BLaER1 treated with 17β-estradiol and CSF1 and Interleukin-3, amounts not matched to agents 10 nM and 100 nM (cell line): ENCODE data around the gene LDAF1.
"Not testable (repeated sequence)": the region's sequence is repeated elsewhere in the genome, so short reads cannot be mapped to it uniquely, and the experiment has no call there.

Source experiments
- H3K27ac ChIP-seq, 11 experiments: shearing (Covaris generic); formaldehyde crosslinking; 2 replicates each; pipeline ENCODE4 v1.8.1; 2022
- H3K27me3 ChIP-seq, 11 experiments: shearing (Covaris generic); formaldehyde crosslinking; 2 replicates each; pipeline ENCODE4 v1.8.1; 2022
- H3K36me3 ChIP-seq, 11 experiments: shearing (Covaris generic); formaldehyde crosslinking; 2 replicates each; pipeline ENCODE4 v1.8.1; 2022
- H3K4me1 ChIP-seq, 10 experiments: shearing (Covaris generic); formaldehyde crosslinking; 2 replicates each; pipeline ENCODE4 v1.8.1; 2022
- H3K4me2 ChIP-seq, 11 experiments: shearing (Covaris generic); formaldehyde crosslinking; 2 replicates each; pipeline ENCODE4 v1.8.1; 2022
- H3K4me3 ChIP-seq, 10 experiments: shearing (Covaris generic); formaldehyde crosslinking; 2 replicates each; pipeline ENCODE4 v1.8.1; 2022
- H3K9ac ChIP-seq, 11 experiments: shearing (Covaris generic); formaldehyde crosslinking; 2 replicates each; pipeline ENCODE4 v1.8.1; 2022
- H3K9me3 ChIP-seq, 11 experiments: shearing (Covaris generic); formaldehyde crosslinking; replicated peaks in 1 of 11; 2 replicates each; pipeline ENCODE4 v1.8.1; 2022
- H4K20me1 ChIP-seq, 11 experiments: shearing (Covaris generic); formaldehyde crosslinking; 2 replicates each; pipeline ENCODE4 v1.8.1; 2022
- Cebpa-rat ChIP-seq, 11 experiments: shearing (Covaris generic); IDR thresholded peaks; 2 replicates each; pipeline ENCODE4 v1.8.1; 2022

Gene LDAF1

GRCh38 chr16:21195330-21195729 lies 36.9 kb downstream of the LDAF1 start:
- peak overlapping the region in 6 of 11 experiments; percentile 10 to 75 (median 60); a peak in 11 of 22 replicates for H3K27ac ChIP-seq
- not testable (repeated sequence) for H4K20me1 ChIP-seq, H3K27me3 ChIP-seq, H3K36me3 ChIP-seq, H3K4me3 ChIP-seq
- peaks cover 26 to 51% (median 44%) of the 10 kb centered on the region in 10 experiments for H3K4me1 ChIP-seq
- peaks cover 8 to 17% (median 11%) of the 10 kb centered on the region in 11 experiments; a peak in 20 of 22 replicates for H3K9me3 ChIP-seq
- peak in 5 of 11 experiments; percentile 33 to 87 (median 49); a peak in 8 of 22 replicates for TF ChIP-seq Cebpa-rat (IDR thresholded peaks at IDR 0.05)
- peak overlapping the region; percentile 59 to 84 (median 74) for H3K4me2 ChIP-seq
- peak overlapping the region in 2 of 11 experiments; percentile 25 to 40; a peak in 3 of 22 replicates for H3K9ac ChIP-seq

- Histone ChIP-seq H3K4me3 (no peak overlapping the region), H3K9me3 (peaks cover 0 to 7% (median under 1%) of the 10 kb centered on the region in 11 experiments; a peak in 9 of 22 replicates), H4K20me1 (no peaks in the 10 kb centered on the region), H3K27ac (no peak overlapping the region), H3K4me2 (peak overlapping the region; percentile 14 to 84 (median 53)), H3K4me1 (peaks cover 26 to 51% (median 44%) of the 10 kb centered on the region in 10 experiments), H3K9ac (no peak overlapping the region), H3K27me3 (no peaks in the 10 kb centered on the region), H3K36me3 (no peaks in the 10 kb centered on the region)
- no peak for TF ChIP-seq Cebpa-rat (IDR thresholded peaks at IDR 0.05)
Measured at GRCh38 chr16:21197112-21197511, 38.6 kb downstream of the LDAF1 start.

DNA sequence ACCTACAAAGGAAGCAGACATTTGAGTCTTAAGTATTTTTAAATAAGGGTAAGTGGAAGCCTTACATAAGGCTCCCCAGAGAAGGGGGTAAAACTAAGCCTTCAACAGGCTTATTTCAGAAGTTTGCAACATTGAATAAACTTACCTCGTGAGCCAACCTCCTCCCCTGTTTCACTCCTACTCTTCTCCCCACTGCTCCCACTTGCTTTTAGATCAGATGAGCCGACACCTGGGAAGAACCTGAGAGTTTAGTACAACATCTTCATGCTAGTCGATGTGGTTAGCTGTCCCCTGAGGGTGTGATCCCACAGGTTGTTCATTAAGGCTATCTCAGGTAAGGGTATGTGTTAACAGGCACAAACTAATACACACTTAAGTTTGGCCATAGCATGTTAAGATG lies 39.1 kb downstream of the LDAF1 start:
- H4K20me1 ChIP-seq = no peaks in the 10 kb centered on the region
- H3K27me3 ChIP-seq = no peaks in the 10 kb centered on the region
- H3K9ac ChIP-seq = no peak overlapping the region
- H3K4me1 ChIP-seq = peaks cover 26 to 51% (median 44%) of the 10 kb centered on the region in 10 experiments
- H3K9me3 ChIP-seq = peaks cover 0 to 6% (median 0%) of the 10 kb centered on the region in 11 experiments; a peak in 1 of 22 replicates
- no peak for TF ChIP-seq Cebpa-rat (IDR thresholded peaks at IDR 0.05)
- H3K27ac ChIP-seq = no peak overlapping the region
- H3K4me2 ChIP-seq = peak overlapping the region; percentile 14 to 84 (median 53)
- no peak overlapping the region for H3K4me3 ChIP-seq
- H3K36me3 ChIP-seq = no peaks in the 10 kb centered on the region

GRCh38 chr16:21199607-21200218 lies 41.2 kb downstream of the LDAF1 start:
- H4K20me1 ChIP-seq = no peaks in the 10 kb centered on the region
- H3K4me3 ChIP-seq = no peak overlapping the region
- peaks cover 18 to 31% (median 29%) of the 10 kb centered on the region in 10 experiments for H3K4me1 ChIP-seq
- H3K9ac ChIP-seq = no peak overlapping the region
- H3K27me3 ChIP-seq = no peaks in the 10 kb centered on the region
- TF ChIP-seq Cebpa-rat (IDR thresholded peaks at IDR 0.05) = no peak
- no peak overlapping the region for H3K27ac ChIP-seq
- H3K36me3 ChIP-seq = no peaks in the 10 kb centered on the region
- peaks cover 0 to 6% (median 0%) of the 10 kb centered on the region in 11 experiments; a peak in 1 of 22 replicates for H3K9me3 ChIP-seq
- no peak overlapping the region for H3K4me2 ChIP-seq

DNA sequence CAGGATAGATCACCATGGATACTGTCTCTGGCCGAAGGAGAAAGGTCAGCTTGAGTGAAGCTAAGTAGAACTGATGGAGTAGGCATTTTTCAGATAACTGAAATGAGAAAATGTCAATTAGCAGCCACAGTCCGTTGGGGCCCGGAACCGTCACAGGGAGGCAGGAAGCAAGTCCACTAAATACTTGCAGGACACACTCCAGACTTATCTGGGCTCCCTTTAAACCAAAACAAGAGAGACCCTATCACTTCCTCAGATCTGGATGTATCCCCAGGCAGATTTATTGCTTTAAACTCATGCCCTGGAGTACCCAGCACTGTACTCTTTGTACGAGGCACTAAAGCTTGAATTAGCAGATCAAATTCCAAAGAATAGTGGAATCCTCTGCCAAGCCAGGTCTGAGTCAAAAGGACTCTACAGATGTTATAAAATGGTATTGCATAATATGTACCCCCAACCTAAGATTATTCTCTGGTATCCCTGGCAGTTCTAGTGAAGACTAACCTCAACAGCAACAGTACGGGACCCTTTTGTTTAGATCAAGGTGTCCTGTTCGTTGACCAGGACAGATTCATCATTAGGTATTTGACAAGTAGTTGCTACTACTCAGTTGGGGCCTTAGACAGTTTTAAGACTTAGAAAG lies 44.8 kb downstream of the LDAF1 start:
- Histone ChIP-seq H3K4me1 (no peaks in the 10 kb centered on the region), H3K4me2 (no peak overlapping the region), H3K9ac (no peak overlapping the region), H3K36me3 (no peaks in the 10 kb centered on the region), H3K27ac (no peak overlapping the region), H3K27me3 (no peaks in the 10 kb centered on the region), H3K4me3 (no peak overlapping the region), H3K9me3 (peaks cover 0 to 6% (median 0%) of the 10 kb centered on the region in 11 experiments; a peak in 2 of 22 replicates), H4K20me1 (no peaks in the 10 kb centered on the region)
- TF ChIP-seq Cebpa-rat (IDR thresholded peaks at IDR 0.05) = 0 out of 22 replicates have a peak, but pooled peaks of 1 of the 11 experiments have one; percentile 41

DNA sequence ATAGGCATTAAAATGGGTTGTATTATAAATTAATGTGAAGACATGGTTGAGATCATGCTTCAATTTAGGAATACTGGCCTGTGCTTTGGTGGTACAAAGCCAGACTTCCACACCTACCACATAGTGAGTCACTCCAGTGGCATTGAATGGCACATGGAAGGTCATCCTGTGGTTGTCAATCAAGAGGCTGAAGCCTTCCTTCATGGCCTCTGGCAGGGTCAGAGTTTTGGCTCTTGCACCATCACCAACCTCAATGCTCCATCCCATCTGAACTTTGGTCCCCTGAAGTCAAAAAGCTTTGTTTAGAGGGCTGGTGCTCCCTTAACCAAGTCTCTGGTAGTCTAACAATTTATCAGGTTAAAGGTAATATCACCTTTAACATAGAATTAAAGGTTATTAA lies 46.8 kb downstream of the LDAF1 start:
- Histone ChIP-seq H3K27me3 (no peaks in the 10 kb centered on the region), H3K9me3 (no peaks in the 10 kb centered on the region; a peak in 1 of 22 replicates), H4K20me1 (no peaks in the 10 kb centered on the region), H3K36me3 (no peaks in the 10 kb centered on the region), H3K27ac (no peak overlapping the region), H3K4me1 (no peaks in the 10 kb centered on the region), H3K9ac (no peak overlapping the region), H3K4me3 (no peak overlapping the region), H3K4me2 (no peak overlapping the region)
- TF ChIP-seq Cebpa-rat (IDR thresholded peaks at IDR 0.05) = no peak

DNA sequence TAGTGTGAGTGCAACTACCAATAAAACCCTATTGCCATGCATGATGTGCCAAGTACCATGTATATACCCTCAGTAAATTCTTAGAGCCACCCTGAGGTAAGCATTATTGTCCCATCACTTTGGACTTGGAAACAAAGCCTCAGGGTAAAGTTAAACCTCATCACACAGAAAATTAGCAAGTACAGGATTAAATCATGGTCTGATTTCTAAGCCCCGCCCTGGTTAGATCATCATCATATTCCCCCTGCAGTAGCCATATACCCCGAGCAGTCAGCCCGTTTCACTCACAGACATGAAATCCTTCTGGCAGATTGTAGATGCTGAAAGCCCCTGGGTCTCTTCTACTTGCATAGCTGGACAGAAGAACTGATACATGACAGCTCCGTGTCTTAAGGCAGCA lies 48.1 kb downstream of the LDAF1 start:
- Histone ChIP-seq H4K20me1 (no peaks in the 10 kb centered on the region), H3K27me3 (no peaks in the 10 kb centered on the region)
- TF ChIP-seq Cebpa-rat (IDR thresholded peaks at IDR 0.05) = no peak

DNA sequence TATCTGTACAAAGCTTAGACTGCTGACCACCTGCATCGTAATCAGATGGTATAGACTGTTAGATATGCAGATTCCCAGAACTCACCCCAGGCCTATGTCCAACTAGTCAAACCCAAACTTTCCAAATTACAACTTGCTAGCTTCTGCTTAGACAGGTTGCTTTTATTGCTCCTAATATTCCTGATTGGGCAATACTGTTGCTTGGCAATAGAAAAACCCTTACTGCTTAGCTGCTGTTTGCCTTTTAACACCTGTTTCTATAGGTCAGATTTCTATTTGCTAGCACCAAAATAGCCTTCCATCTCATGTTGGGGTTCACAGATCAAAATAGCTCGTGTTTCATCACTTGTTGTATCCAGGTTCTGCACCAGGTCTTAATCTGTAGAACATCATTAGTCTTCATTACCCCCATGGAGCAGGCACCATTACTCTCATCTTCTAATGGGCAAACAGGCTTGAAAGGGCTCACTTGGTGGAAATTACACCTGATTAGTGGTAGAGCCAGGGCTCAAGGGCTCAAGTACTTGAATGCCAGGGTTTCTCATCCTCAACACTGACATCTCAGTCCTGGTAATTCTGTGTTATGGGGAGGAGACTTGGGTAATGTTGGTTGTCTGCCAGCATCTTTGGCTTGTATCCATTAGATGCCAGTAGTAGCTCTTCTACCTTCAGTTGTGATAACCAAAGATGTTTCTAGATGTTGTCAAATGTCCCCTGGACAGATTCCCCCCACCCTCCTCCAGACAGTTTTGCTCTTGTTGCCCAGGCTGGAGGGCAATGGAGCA lies 50.2 kb downstream of the LDAF1 start:
- H3K27ac ChIP-seq = no peak overlapping the region
- peaks cover 0 to 8% (median 4%) of the 10 kb centered on the region in 10 experiments; a peak in 3 of 20 replicates for H3K4me1 ChIP-seq
- TF ChIP-seq Cebpa-rat (IDR thresholded peaks at IDR 0.05) = no peak
- H3K4me3 ChIP-seq = no peak overlapping the region
- H3K27me3 ChIP-seq = no peaks in the 10 kb centered on the region
- H3K9ac ChIP-seq = no peak overlapping the region
- H3K4me2 ChIP-seq = no peak overlapping the region
- no peaks in the 10 kb centered on the region for H4K20me1 ChIP-seq
- no peaks in the 10 kb centered on the region; a peak in 1 of 22 replicates for H3K9me3 ChIP-seq
- no peaks in the 10 kb centered on the region for H3K36me3 ChIP-seq

More for the DNA sequence above, 48.1 kb downstream of the LDAF1 start:
- no peak overlapping the region for H3K4me3 ChIP-seq
- H3K4me2 ChIP-seq = no peak overlapping the region
- H3K36me3 ChIP-seq = no peaks in the 10 kb centered on the region
- no peak overlapping the region for H3K9ac ChIP-seq
- peaks cover 0 to 4% (median 2%) of the 10 kb centered on the region in 10 experiments; a peak in 3 of 20 replicates for H3K4me1 ChIP-seq
- no peaks in the 10 kb centered on the region; a peak in 1 of 22 replicates for H3K9me3 ChIP-seq
- H3K27ac ChIP-seq = no peak overlapping the region

- Histone ChIP-seq H3K9ac (no peak within 1 kb of the TSS), H3K36me3 (no peaks in the 10 kb centered on the region), H4K20me1 (no peaks in the 10 kb centered on the region), H3K4me3 (no peak within 1 kb of the TSS), H3K4me2 (peak within 1 kb of the TSS in 5 of 11 experiments; percentile 12 to 38 (median 33); a peak in 5 of 22 replicates), H3K9me3 (no peaks in the 10 kb centered on the region; a peak in 1 of 22 replicates), H3K4me1 (peaks cover 0 to 8% (median 4%) of the 10 kb centered on the region in 10 experiments; a peak in 4 of 20 replicates), H3K27me3 (no peaks in the 10 kb centered on the region), H3K27ac (no peak within 1 kb of the TSS)
- TF ChIP-seq Cebpa-rat (IDR thresholded peaks at IDR 0.05) = no peak
Measured at GRCh38 chr16:21211486-21211885, 53.0 kb downstream of the LDAF1 start, which contains the start of gene ZP2. TSS of gene ZP2 (minus strand) at chr16:21211574. CDS start at chr16:21211547, 27 bp downstream.
